CD4-positive, alpha-beta memory T cell (primary cell): ENCODE measurements around the gene MRPL11. TPM values are rescaled to one million over a fixed set of nuclear protein-coding genes. Genes with fewer than 3 reads are reported as not detected.
"Not testable (repeated sequence)": the region's sequence is repeated elsewhere in the genome, so short reads cannot be mapped to it uniquely, and the experiment has no call there.

Source experiments
- CTCF ChIA-PET: fragments of 350-600 bp; sonication (Branson Sonifier 250); formaldehyde crosslinking; loops from one replicate; lab custom pipeline; 2021; ENCODE audit warnings: inconsistent platforms; ENCODE audit not compliant: partially characterized antibody; lab: Charles Lee
- POLR2A ChIA-PET: fragments of 350-600 bp; sonication (Branson Sonifier 250); formaldehyde crosslinking; loops from one replicate; lab custom pipeline; 2021; ENCODE audit not compliant: partially characterized antibody; lab: Charles Lee
- DNase-seq, 5 donors: peaks; one replicate each; pipeline versions ENCODE4 v3.0.0 to v3.0.0-alpha.2; 2020 to 2022; ENCODE audit warnings: mixed read lengths in 1 of 5
- H3K27ac ChIP-seq: one replicate; pipeline ENCODE4 v1.7.0; 2013; ENCODE audit warnings: low read depth, low read length
- H3K27me3 ChIP-seq: 2 replicates; pipeline ENCODE4 v1.7.0; 2013; ENCODE audit warnings: mild to moderate bottlenecking, low read length, moderate library complexity; ENCODE audit not compliant: insufficient read depth
- H3K36me3 ChIP-seq: 2 replicates; pipeline ENCODE4 v1.7.0; 2013; ENCODE audit warnings: mild to moderate bottlenecking, low read length, moderate library complexity; ENCODE audit not compliant: insufficient read depth
- H3K4me1 ChIP-seq: 2 replicates; pipeline ENCODE4 v1.7.0; 2013; ENCODE audit warnings: mild to moderate bottlenecking, low read length, moderate library complexity; ENCODE audit not compliant: insufficient read depth
- H3K4me3 ChIP-seq, 2 donors: one replicate each; pipeline ENCODE4 v1.7.0; 2013; ENCODE audit warnings: low read length in 2 of 2, mild to moderate bottlenecking in 1 of 2
- H3K9me3 ChIP-seq, 2 donors: one replicate each; pipeline ENCODE4 v1.7.0; 2013; ENCODE audit warnings: low read length in 2 of 2, control low read depth in 1 of 2; ENCODE audit not compliant: control insufficient read depth in 1 of 2
- H3K27ac Mint-ChIP-seq, 7 donors: one replicate each; pipeline ENCODE4 v1.8.0; 2020 to 2021; ENCODE audit warnings: mixed read lengths in 7 of 7, mild to moderate bottlenecking in 6 of 7, inconsistent platforms in 3 of 7, moderate library complexity in 3 of 7
- H3K27me3 Mint-ChIP-seq, 2 donors: one replicate each; pipeline ENCODE4 v1.8.0; 2020 to 2021; ENCODE audit warnings: mixed read lengths in 2 of 2
- H3K36me3 Mint-ChIP-seq, 2 donors: one replicate each; pipeline ENCODE4 v1.8.0; 2020 to 2021; ENCODE audit warnings: mixed read lengths in 2 of 2, inconsistent platforms in 1 of 2, mild to moderate bottlenecking in 1 of 2
- H3K4me1 Mint-ChIP-seq, 4 donors: one replicate each; pipeline ENCODE4 v1.8.0; 2020 to 2021; ENCODE audit warnings: mixed read lengths in 4 of 4, mild to moderate bottlenecking in 1 of 4
- H3K4me3 Mint-ChIP-seq, 8 donors: one replicate each; pipeline ENCODE4 v1.8.0; 2020 to 2021; ENCODE audit warnings: mixed read lengths in 8 of 8, mild to moderate bottlenecking in 7 of 8, moderate library complexity in 6 of 8, inconsistent platforms in 3 of 8
- H3K9me3 Mint-ChIP-seq, 8 donors: one replicate each; pipeline ENCODE4 v1.8.0; 2020 to 2021; ENCODE audit warnings: mixed read lengths in 8 of 8, mild to moderate bottlenecking in 5 of 8, inconsistent platforms in 3 of 8, moderate library complexity in 1 of 8
- intact Hi-C: fragments of 100-400 bp; cut with micrococcal nuclease; formaldehyde crosslinking; loops from one replicate; pipeline ENCODE4 v1.15.1; 2023
- polyA plus RNA-seq, 2 donors: library from polyadenylated mRNA; unstranded; fragments of 300-500 nt; fragmentation: Illumina TruSeq; gene quantifications; one replicate each; pipeline ENCODE4 v1.2.3, GENCODE V29; 2021
- total RNA-seq, 2 experiments: library from RNA; stranded (reverse); gene quantifications; one replicate each; pipeline ENCODE4 v1.2.3, GENCODE V29; 2021

Gene MRPL11
- total and polyA plus RNA-seq, 4 experiments from 2014 or later: 22.0 to 78.1 (median 52.4) TPM

- H3K4me1 ChIP-seq: peaks cover 20% of the 10 kb centered on the region
- ChIA-PET CTCF (interaction anchor here (1.0 to 1.6 kb wide), 4 partner anchors 11 to 17 kb away, joined by 3 to 4 read pairs (median 4); partner anchors contain the start of gene DPP3), POLR2A (interaction anchor here (0.6 to 5.7 kb wide), 15 partner anchors 11 to 414 kb away, joined by 3 to 72 read pairs (median 6); partner anchors contain the start of genes ACTN3, BBS1, DPP3 and MRPL11)
- no peaks in the 10 kb centered on the region for H3K27me3 Mint-ChIP-seq
- peak overlapping the region; percentile 56 for H3K27ac ChIP-seq
- H3K4me3 ChIP-seq: peak overlapping the region; percentile 58 to 65
- H3K4me3 Mint-ChIP-seq: peak overlapping the region; percentile 88 to 91 (median 90)
- no peaks in the 10 kb centered on the region for H3K36me3 ChIP-seq
- H3K9me3 ChIP-seq: no peaks in the 10 kb centered on the region
- H3K36me3 Mint-ChIP-seq: peaks cover 3 to 5% of the 10 kb centered on the region in 2 donors
- H3K4me1 Mint-ChIP-seq: peaks cover 13 to 33% (median 21%) of the 10 kb centered on the region in 4 donors
- DNase-seq: peak in 1 of 5 donors; percentile 50
- no peaks in the 10 kb centered on the region for H3K27me3 ChIP-seq
- peak overlapping the region; percentile 42 to 96 (median 90) for H3K27ac Mint-ChIP-seq
- intact Hi-C loops: loop anchor here (5.0 kb wide), 1 partner anchor 150 kb away; the partner anchor contains the start of gene RBM14
- H3K9me3 Mint-ChIP-seq: peaks cover 0 to 3% (median under 1%) of the 10 kb centered on the region in 8 donors
Measured at GRCh38 chr11:66467034-66467659, 28.5 kb upstream of the MRPL11 start.

GRCh38 chr11:66466225-66467033 is 27.8 kb upstream of the MRPL11 start, which contains the start of gene PELI3:
TSS of gene PELI3 (plus strand) at chr11:66466905. CDS start at chr11:66468129, 1,224 bp downstream.
- CTCF ChIA-PET: interaction anchor here (0.5 to 1.6 kb wide), 5 partner anchors 12 to 702 kb away, joined by 3 to 5 read pairs (median 4); partner anchors contain the start of genes DPP3 and MRPL11

GRCh38 chr11:66465373-66466224 is 27.0 kb upstream of the MRPL11 start:
- no peaks in the 10 kb centered on the region for H3K27me3 Mint-ChIP-seq
- POLR2A ChIA-PET: interaction anchor here (0.9 to 5.7 kb wide), 11 partner anchors 11 to 413 kb away, joined by 3 to 72 read pairs (median 7); partner anchors contain the start of genes ACTN3, BBS1, DPP3 and MRPL11
- Histone ChIP-seq H3K36me3 (no peaks in the 10 kb centered on the region), H3K27me3 (no peaks in the 10 kb centered on the region), H3K4me3 (peak overlapping the region in 1 of 2 donors; percentile 65), H3K9me3 (no peaks in the 10 kb centered on the region), H3K4me1 (peaks cover 20% of the 10 kb centered on the region), H3K27ac (peak overlapping the region; percentile 81)
- CTCF ChIA-PET: interaction anchor here (0.7 to 1.3 kb wide), 3 partner anchors 13 to 27 kb away, joined by 3 to 5 read pairs (median 4); partner anchors contain the start of genes DPP3 and MRPL11
- peak overlapping the region; percentile 85 to 94 (median 89) for H3K4me3 Mint-ChIP-seq
- H3K9me3 Mint-ChIP-seq: peaks cover 0 to 3% (median under 1%) of the 10 kb centered on the region in 8 donors
- intact Hi-C loops: loop anchor here (1.0 to 5.0 kb wide), 3 partner anchors 15 to 152 kb away; partner anchors contain the start of genes DPP3 and RBM14
- no peak for DNase-seq
- peak overlapping the region; percentile 91 to 97 (median 95) for H3K27ac Mint-ChIP-seq
- H3K4me1 Mint-ChIP-seq: peaks cover 13 to 33% (median 21%) of the 10 kb centered on the region in 4 donors
- H3K36me3 Mint-ChIP-seq: peaks cover 0 to 3% of the 10 kb centered on the region in 2 donors

More at GRCh38 chr11:66466225-66467033, 27.8 kb upstream of the MRPL11 start, which contains the start of gene PELI3:
- Histone ChIP-seq H3K4me3 (peak within 1 kb of the TSS; percentile 58 to 65), H3K9me3 (no peaks in the 10 kb centered on the region), H3K36me3 (no peaks in the 10 kb centered on the region), H3K4me1 (peaks cover 20% of the 10 kb centered on the region), H3K27me3 (no peaks in the 10 kb centered on the region), H3K27ac (peak within 1 kb of the TSS; percentile 81)
- Mint-ChIP-seq H3K4me1 (peaks cover 13 to 33% (median 21%) of the 10 kb centered on the region in 4 donors), H3K36me3 (peaks cover 3 to 5% of the 10 kb centered on the region in 2 donors), H3K27me3 (no peaks in the 10 kb centered on the region), H3K9me3 (peaks cover 0 to 3% (median under 1%) of the 10 kb centered on the region in 8 donors), H3K27ac (peak within 1 kb of the TSS; percentile 91 to 97 (median 95)), H3K4me3 (peak within 1 kb of the TSS; percentile 89 to 94 (median 90))
- intact Hi-C loops: loop anchor here (1.0 to 5.0 kb wide), 3 partner anchors 14 to 151 kb away; partner anchors contain the start of genes DPP3 and RBM14
- peak; percentile 91 to 95 (median 92) for DNase-seq
- POLR2A ChIA-PET: interaction anchor here (0.6 to 5.7 kb wide), 18 partner anchors 10 to 414 kb away, joined by 3 to 72 read pairs (median 4); partner anchors contain the start of genes ACTN3, BBS1, DPP3 and MRPL11

GRCh38 chr11:66464916-66465315 is 26.3 kb upstream of the MRPL11 start:
- peaks cover 20% of the 10 kb centered on the region for H3K4me1 ChIP-seq
- Mint-ChIP-seq H3K27ac (peak overlapping the region in 2 of 7 donors; percentile 91 to 95), H3K36me3 (peaks cover 0 to 3% of the 10 kb centered on the region in 2 donors), H3K4me3 (no peak overlapping the region), H3K9me3 (peaks cover 0 to 3% (median under 1%) of the 10 kb centered on the region in 8 donors), H3K4me1 (peaks cover 13 to 29% (median 21%) of the 10 kb centered on the region in 4 donors), H3K27me3 (no peaks in the 10 kb centered on the region)
- H3K36me3 ChIP-seq: no peaks in the 10 kb centered on the region
- no peaks in the 10 kb centered on the region for H3K27me3 ChIP-seq
- no peak overlapping the region for H3K27ac ChIP-seq
- intact Hi-C loops: loop anchor here (5.0 kb wide), 1 partner anchor 152 kb away; the partner anchor contains the start of gene RBM14
- ChIA-PET POLR2A (interaction anchor here (5.7 kb wide), 1 partner anchor 16 kb away, joined by 72 read pairs; the partner anchor contains the start of gene DPP3), CTCF (interaction anchor here (1.0 kb wide), 1 partner anchor 26 kb away, joined by 4 read pairs; the partner anchor contains the start of gene MRPL11)
- H3K4me3 ChIP-seq: no peak overlapping the region
- no peaks in the 10 kb centered on the region for H3K9me3 ChIP-seq
- no peak for DNase-seq

- H3K9me3 ChIP-seq, DNase-seq, H3K27me3 ChIP-seq, H3K4me3 ChIP-seq, H3K36me3 ChIP-seq, intact Hi-C loops, H3K4me3 Mint-ChIP-seq, H3K9me3 Mint-ChIP-seq, H3K27ac ChIP-seq, H3K27me3 Mint-ChIP-seq, H3K27ac Mint-ChIP-seq, H3K36me3 Mint-ChIP-seq: not testable (repeated sequence)
- ChIA-PET POLR2A (interaction anchor here (5.7 kb wide), 1 partner anchor 16 kb away, joined by 72 read pairs; the partner anchor contains the start of gene DPP3), CTCF (interaction anchor here (0.7 to 1.0 kb wide), 2 partner anchors 25 to 1794 kb away, joined by 3 to 4 read pairs; partner anchors contain the start of gene MRPL11)
- H3K4me1 Mint-ChIP-seq: peaks cover 13 to 29% (median 21%) of the 10 kb centered on the region in 4 donors
- peaks cover 20% of the 10 kb centered on the region for H3K4me1 ChIP-seq
Measured at GRCh38 chr11:66464116-66464515, 25.5 kb upstream of the MRPL11 start.

- no peak overlapping the region for H3K27ac Mint-ChIP-seq
- POLR2A ChIA-PET: no interaction called here
- no peak for DNase-seq
- no peaks in the 10 kb centered on the region for H3K9me3 ChIP-seq
- H3K4me3 ChIP-seq: no peak overlapping the region
- H3K27ac ChIP-seq: no peak overlapping the region
- peaks cover 0 to 3% of the 10 kb centered on the region in 2 donors for H3K36me3 Mint-ChIP-seq
- H3K27me3 Mint-ChIP-seq: no peaks in the 10 kb centered on the region
- peaks cover 5 to 18% (median 14%) of the 10 kb centered on the region in 4 donors for H3K4me1 Mint-ChIP-seq
- H3K27me3 ChIP-seq: no peaks in the 10 kb centered on the region
- H3K9me3 Mint-ChIP-seq: peaks cover 0 to 3% (median under 1%) of the 10 kb centered on the region in 8 donors
- peaks cover 14% of the 10 kb centered on the region for H3K4me1 ChIP-seq
- CTCF ChIA-PET: no interaction called here
- intact Hi-C loops: no loop called here
- peak overlapping the region in 1 of 8 donors; percentile 61 for H3K4me3 Mint-ChIP-seq
- H3K36me3 ChIP-seq: no peaks in the 10 kb centered on the region
Measured at GRCh38 chr11:66462911-66463310, 24.3 kb upstream of the MRPL11 start.
